HG03039 (cell line): ENCODE measurements around the gene CAND2.
"Not testable (repeated sequence)": the region's sequence is repeated elsewhere in the genome, so short reads cannot be mapped to it uniquely, and the experiment has no call there.

Experiments used
- ATAC-seq: cut with Tn5 transposase; IDR thresholded peaks from one replicate; pipeline ENCODE4 v1.9.1; 2021; ENCODE audit warnings: mild to moderate bottlenecking, moderate library complexity; ENCODE audit not compliant: unreplicated experiment

Gene CAND2

DNA sequence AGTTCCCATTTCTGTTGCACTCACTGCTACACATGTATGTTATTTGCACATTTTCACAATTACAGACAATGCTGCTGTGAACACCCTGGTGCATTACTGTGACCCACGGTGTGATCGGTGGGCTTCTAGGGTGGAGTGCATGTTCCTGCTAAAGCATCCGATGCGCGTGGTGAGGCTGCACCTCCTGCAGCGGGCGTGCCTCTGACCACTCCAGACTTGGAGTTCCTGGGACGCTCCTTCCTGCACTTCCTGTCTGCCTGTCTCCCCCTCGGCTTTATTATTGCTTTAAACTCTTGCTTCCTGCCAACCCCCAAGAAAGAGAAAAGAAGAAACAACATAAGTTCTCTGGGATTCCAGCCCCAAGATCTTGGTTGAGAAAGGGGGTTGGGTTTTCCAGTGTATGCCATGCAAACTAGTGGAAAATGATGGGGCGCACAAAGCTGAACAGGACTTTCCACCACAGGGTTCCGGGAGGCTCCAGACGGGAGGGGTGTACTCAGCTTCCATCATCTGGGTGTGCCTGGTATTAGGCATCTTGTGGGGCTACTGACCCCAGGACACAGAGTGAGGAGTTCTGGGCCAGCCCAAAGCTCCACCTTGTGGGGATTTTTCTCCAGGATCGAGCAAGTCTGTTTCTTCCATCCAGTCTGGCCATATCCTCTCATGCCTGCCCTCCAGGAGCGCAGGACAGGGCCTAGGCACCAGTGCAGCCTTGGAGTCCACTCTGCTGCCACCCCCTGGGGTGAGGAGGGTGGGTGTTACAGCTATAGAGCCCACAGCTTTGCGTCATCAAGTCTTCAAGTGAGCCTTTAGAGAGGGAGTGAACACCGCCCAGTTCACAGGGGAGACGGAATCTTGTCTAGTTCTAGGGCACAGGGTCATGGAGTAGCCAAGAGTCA, 33.7 kb downstream of the CAND2 start:
- no peak for ATAC-seq

DNA sequence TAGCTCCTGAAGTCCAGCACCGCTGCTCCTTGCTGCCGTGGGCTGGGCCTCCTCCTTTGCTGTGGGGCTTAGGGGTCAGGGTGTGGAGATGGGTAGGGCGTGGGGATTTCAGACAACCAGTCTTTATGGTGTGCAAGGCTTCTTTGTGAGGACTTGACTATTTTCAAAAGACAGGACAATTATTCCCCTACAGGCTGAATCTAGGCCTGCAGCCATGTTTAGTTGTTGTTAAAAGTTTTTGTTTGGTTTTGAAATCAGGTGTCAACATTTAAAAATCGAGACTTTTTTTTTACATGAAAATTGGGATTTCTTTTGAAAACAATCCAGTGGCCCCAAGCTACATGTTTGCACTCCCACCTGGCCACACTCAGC, 34.3 kb downstream of the CAND2 start:
- ATAC-seq: no peak

DNA sequence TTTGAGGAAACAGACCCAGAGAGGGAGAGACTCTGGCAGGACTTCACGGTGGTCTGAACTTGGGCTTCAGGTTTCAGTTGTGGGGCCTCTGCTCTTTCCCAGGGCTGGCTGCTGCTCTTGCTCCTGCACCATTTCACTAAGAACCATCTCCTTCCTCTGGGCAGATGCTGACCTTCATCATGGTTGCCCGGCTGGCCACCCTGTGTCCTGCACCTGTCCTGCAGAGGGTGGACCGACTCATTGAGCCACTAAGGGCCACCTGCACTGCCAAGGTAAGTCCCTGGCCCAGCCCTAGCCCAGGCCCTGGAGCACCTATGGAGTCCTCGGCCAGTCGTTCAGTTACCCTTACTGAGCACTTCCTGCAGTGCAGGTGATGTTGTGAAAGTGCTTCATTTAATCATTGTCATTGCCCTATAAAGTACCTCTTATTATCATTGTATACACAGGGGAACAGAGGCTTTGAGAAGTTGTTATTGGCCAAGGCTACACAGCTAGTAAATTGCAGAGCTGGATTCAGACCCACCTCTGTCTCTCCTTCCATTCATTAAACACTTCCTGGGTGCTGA, 34.9 kb downstream of the CAND2 start:
- no peak for ATAC-seq

DNA sequence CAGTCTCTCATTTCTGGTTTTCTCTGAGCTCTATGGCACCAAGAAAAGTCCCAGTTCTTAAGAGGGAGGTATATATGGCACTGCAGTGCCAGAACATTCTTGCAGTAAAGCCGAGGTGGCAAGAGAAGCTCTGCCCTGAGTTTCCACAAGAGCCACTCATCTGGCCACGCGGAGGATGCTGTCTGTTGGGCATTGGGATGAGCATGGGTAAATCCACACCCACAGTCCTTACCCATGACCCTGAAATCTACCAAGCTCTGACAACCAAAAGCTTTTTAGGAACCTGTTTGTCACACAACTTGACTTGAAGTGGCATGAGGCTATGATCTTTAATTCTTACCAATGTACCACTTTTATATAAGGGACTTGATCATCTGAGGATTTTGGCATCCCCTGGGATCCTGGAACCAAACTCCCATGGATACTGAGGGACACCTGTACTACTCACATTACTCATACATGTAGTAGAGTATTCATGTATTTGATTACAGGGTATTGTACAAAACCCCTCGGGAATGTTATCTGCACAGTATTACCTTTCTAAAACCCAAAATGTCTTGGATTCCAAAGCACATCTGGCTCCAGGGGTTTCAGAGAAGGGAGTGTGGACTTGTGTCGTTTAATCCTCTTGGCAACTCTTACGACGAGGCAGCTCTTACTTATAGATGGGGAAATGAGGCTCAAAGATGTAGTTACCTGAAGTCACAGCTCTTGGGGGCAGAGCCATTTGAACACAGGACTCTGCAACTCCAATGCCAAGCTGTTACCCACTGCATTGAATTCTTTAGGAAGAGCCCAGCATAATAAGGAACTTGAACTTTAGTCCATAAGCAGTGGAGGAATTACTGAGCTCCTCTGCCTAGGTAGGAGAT, 36.1 kb downstream of the CAND2 start:
- ATAC-seq: no peak

DNA sequence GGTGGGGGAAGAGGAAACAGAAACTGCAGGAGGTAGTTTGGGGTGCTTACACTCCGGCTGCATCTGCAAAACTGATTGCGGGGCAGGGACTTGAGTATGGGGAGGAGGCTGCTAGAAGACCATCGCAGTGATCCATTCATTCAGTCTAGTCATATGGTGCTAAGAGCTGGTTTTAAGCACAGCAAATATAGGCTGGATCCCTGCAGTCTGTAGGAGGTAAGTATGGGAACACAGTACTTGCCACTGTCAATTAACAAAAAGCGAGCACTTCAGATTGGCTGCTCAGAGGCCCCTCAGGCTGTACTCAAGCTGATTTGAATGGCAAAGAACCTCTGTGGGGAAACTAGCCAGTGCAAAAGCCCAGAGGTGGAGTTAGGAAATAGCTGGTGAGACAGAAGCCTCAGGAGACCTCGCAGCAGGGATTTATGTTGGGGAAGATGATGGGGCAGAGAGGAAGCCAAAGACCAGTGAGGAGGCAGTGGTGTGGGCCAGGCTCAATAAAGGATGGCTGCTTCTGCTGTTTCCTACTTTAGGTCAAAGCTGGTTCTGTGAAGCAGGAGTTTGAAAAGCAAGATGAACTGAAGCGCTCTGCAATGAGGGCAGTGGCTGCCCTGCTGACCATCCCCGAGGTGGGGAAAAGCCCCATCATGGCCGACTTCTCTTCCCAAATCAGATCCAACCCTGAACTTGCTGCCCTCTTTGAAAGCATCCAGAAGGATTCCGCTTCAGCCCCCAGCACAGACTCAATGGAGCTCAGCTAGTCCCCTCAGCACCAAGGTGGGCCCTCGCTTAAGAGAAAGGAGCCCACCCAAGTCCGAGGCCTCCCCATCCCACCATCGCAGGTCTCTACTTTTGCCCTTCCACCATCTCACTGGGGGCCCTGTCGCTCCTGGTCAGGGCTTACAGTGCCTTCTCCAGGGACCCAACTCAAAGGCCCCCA, 37.0 kb downstream of the CAND2 start:
- no peak for ATAC-seq

DNA sequence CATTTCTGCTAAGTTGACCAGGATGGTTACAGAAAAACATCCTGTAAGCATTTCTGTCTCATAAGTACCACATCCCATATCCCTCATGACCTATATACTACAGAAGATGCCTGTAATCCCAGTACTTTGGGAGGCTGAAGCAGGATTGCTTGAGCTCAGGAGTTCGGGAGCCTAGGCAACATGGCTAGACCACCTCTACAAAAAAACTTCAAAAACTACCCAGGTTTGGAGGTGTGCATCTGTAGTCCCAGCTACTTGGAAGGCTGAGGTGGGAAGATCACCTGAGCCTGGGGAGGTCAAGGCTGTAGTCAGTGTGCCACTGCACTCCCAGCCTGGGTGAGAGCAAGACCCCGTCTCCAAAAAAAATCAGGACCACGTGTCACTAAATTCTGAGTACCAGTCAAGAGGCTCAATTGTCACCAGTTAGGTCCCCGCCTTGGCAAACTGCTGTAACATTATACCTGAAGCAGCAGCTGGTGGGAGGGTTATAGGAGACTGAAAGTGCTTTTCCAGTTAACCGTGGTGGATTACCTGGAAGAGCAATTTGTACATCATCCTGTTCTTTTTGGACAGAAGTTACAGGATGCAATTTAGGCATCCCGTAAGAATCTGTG, 38.7 kb downstream of the CAND2 start:
- no peak for ATAC-seq

DNA sequence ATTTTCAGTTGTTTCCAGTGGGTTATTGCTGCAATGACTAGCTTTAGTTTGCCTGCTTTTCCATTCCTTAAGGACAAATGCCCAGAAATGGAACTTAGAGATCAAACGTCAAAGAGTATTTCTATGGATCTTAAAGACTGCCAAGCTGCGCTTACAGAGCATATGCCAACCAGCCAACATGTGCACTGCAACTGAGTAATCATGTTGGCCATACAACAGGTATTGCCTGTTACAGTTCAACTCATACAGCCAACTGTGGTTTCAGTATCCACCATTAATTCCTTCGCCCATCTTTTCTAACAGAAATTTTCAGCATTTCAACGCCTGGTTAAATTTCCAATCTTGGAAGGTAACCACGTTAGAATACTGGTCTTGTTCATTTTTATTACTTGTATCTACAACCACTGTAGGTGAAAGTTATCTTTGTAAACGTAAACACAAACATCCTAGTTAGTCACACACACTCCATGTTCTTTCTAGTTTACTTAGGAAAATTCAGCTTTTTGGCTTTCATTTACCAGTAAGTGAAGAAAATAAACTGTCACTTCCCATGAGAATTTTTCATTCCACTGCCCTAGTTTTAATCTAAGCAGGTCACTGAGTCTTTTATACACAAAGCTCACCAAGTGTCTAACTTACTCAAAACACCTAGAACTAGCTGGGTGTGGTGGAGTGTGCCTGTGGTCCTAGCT, 41.0 kb downstream of the CAND2 start:
- ATAC-seq: no peak

DNA sequence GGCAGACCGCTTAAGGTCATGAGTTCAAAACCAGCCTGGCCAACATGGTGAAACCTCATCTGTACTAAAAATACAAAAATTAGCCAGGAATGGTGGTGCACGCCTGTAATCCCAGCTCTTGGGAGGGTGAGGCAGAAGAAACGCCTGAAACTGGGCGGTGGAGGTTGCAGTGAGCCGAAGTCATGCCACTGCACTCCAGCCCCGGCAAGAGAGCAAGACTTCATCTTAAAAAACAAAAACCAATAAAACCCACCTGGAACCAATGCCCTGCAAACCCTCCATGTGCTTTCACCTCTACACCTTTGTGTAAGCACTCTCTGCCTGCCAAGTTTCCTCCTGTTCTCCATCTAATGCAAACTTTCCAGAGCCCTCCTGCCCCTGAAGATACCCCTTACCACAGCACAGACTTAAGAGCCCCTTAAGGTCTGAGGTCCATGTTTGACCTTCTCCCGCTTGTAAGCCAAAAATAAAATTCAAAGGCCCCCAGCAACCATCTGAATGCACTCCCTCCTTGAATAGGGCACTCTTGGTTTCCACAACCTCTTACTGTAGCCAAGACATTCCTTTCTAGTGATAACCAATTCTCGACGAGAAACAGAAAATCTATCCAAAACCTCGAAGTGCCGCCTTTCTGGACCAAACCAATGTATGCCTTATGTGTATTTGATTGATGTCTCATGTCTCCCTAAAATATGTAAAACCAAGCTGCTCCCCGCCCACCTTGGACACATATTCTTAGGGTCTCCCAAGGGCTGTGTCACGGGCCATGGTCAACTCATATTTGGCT, 41.9 kb downstream of the CAND2 start:
- no peak for ATAC-seq

DNA sequence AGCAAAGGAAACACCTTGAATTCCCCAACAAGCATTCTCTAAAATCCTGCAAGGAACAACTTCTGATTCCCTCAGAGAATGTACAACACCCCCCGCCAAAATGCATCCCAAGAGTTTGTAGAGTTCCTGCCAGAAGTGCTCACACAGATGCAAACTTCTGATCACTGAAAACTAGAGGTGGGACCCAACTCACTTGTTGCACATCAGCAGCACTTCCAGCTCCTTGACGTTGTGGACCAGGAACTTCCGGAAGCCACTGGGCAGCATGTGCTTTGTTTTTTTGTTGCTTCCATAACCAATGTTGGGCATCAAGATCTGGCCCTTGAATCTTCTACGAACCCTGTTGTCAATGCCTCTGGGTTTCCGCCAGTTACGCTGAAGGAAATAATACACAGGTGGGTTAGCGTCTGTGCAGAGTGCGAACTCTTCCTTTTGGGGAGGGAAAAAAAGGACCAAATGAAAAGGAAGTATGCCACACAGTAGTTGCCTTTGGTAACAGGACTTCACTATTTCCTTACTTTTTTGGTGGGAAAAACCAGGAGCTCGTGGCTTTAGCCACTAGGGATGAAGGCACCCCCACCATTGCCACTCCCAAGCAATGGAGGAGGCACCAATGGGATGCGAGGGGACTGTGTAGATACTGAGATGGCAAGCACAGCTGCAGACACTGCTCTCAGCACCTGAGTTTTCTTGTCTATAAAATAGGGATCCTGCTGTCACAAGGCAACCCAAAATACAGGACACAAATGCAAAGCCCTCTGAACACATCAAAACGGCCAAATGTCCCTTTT, 42.9 kb downstream of the CAND2 start:
- ATAC-seq: no peak

DNA sequence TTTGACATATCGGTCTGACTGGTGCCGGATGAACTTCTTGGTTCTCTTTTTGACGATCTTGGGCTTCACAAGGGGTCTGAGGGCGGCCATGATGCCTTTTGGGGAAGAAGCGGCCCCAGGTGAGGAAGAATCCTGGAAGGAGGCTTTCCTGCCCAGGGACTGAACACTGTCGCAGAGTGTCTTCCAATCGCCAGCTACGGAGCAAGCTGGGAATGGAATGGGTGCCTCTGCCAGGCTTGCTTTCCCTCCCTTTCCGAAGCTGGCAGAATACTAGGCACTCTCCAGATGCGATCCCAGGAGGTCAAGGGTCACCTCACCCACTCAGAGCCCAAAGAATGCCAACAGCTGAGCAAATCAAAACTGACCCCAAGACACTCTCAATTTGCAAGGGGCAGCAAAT, 43.7 kb downstream of the CAND2 start:
- ATAC-seq: not testable (repeated sequence)

DNA sequence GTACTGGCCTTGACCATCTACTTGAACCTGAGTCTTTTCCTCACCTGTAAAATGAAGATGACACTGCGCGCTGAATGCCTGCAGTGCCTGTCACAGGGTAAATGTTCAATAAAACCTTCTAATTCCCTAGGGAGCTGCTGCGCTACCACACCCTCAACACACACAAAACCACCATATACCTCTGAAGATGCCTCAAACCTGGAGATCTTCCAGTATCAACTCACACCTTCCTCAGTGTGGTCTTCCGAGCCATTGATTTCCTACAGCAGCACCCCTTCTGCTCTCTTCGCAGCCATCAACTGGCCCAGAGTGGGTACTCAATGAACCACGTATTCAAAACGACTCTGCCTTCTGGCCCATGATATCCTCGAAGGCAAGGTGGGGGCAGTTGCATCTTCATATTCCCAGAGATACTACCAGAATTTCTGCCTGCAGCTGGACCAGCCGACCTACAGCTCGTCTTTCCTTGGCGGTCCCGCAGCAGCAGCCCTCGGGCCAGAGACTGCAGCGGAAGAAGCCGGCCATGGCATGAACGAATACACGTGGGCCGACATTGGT, 44.2 kb downstream of the CAND2 start:
- ATAC-seq: peak; percentile 20

DNA sequence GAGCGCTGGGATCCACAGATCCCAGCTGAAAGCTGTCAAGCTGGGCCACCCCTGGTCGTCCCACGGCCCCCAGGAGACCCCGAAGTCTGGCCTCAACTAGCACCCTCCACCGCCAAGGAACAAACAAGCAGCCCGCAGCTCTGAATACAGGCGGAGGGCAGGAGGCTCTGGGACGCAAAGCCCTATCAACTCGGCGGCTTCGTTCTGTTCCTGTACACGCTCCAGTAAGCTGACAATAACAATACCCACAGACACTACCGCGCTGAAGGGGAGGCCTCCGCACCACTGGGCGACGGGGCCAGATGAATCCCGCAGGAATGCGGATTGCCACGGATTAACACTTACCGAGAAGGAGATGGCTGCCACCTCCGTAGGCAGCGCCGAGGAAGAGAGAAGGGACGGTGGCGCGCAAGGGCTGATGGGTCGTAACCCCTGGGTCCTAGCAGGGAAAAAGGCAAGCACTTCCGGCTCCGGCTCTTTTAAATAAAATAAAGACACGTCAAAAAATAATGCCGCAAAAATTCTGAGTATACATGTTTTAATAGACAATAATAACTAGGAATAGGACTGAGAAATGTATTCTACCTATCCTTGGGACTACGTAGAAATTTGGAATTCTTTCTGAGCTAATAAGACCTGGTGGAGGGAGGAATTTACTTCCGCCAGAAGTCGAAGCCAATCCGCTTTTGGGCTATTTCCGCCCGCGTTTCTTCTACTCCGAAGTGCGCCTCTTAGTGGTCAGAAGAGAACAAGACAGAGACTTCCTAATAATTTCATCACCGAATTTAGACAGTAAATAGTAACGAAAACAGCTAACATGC, 44.9 kb downstream of the CAND2 start, which contains the start of gene RPL32:
TSS of gene RPL32 (minus strand) at position 417 of the 821 bp plus-strand sequence. CDS start 1,328 bp downstream, outside the sequence.
- ATAC-seq: peak; percentile 73

DNA sequence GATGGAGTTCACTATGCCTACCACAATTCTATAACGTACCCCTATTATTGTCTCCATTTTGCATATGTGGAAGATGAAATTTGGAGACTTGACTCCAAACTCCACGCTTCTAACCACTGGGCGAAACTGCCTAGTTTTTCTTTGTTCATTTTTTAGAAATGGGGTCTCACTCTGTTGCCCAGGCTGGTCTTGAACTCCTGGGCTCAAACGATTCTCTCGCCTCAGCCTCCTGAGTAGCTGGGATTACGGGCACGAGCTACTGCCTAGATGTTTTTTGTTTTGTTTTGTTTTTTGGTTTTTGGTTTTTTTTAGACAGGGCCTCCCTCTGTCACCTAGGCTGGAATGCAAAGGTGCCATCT, 45.5 kb downstream of the CAND2 start:
- ATAC-seq: no peak

DNA sequence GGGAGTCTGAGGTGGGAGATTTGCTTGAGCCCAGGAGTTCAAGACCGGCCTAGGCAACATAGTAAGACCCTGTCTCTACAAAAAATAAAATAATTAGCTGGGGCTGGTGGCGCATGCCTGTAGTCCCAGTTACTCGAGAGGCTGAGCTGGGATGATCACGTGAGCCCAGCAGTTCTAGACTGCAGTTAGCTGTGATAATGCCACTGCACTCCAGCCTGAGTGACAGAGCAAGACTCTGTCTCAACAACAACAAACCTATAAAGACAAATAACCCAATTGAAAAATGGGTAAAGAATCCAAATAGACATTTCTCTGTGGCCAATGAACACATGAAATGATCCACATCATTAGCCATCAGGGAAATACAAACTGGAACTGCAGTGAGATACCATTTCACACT, 46.0 kb downstream of the CAND2 start:
- no peak for ATAC-seq

DNA sequence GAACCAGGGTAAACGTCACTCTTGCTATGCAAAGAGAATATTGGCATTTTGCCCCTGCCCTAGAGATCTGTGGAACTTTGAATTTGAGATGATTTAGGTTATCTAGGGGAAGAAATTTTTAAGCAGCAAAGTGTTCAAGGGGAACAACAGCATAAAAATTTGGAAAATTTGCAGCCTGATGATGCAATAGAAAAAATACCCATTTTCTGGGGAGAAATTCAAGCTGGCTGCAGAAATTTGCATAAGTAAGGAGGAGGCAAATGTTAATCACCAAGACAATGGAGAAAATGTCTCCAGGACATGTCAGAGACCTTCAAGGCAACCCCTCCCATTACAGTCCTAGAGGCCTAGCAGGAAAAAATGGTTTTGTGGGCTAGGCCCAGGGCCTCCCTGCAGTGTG, 49.3 kb downstream of the CAND2 start:
- no peak for ATAC-seq

DNA sequence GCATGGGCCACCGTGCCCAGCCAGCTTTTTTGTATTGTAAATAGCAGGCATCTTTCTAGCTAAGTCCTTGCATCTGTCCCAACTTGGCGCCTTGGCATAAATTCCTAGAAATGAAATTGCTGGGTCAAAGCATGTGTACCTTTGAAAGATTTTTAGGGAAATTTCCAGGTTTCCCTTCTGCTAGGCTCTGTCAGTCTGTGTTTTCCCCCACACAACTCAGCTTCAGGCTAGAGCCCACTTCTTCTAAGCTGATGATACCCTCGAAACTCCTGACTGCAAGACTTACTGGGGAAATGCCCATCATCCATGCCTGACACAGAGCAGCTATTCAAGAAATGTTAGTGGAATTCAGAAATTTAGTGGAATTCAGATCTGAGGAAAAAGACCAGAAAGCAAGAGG, 55.7 kb downstream of the CAND2 start:
- ATAC-seq: no peak

DNA sequence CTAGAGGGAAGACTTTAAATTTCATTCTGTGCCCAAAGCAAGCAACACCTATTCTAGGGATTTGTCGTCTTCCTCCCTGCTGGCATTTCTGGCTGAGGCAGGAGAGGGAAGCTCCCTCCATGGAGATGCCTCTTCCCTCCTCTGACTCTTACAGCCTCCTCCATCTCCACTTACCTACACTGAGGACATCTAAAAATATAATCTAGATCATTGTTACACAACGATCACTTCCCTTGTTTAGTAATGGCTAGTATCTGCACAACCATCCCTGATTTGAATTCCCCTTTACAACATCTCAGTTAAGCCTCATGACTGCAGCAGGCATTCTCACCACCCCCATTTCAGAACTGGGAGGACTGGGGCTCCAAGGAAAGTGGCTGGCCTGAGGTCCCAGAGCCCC, 57.4 kb downstream of the CAND2 start:
- ATAC-seq: not testable (repeated sequence)
